ENCODE measurements around the gene GRID2.

DNA sequence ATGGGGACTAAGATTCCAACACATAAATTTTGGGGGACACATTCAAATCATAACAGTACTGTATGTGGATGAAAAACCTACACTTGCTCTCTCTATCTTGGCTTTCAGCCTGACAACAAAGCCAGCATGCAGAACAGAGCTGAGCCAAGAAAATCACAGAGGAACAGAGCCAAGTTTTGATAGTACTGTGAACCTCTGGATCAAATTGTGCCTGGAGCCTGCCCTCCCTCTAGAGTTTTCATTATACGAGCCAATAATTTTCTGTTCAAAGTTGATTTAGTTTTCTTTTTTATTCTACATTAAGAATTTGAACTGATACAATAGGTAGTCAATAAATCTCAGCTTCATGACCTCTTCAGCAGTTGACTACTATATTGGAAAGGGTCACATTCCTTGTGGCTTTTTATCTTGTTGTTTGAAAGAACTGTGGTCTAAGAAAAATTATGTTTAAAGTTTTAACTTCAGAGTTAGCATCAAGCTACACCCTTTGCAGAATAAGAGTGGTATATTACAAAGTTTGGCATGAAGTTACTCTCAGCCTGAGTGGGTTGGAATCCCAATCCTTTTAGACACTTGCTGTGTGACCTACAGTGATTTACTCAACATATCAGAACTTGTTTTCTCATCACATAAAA is 31.1 kb downstream of the GRID2 start:
- no peak for TF ChIP-seq POLR2A (IDR thresholded peaks at IDR 0.05)
- TF ChIP-seq POLR2AphosphoS5 (IDR thresholded peaks at IDR 0.05), result no peak
- no peak for TF ChIP-seq CTCF (IDR thresholded peaks at IDR 0.05)

All from breast epithelium (tissue), 3 donors.